Head of caudate nucleus (tissue), 42 donors: ENCODE measurements around the gene P4HB.

Experiments
- DNase-seq, 42 donors: peaks; one replicate each; pipeline versions ENCODE4 v3.0.0 to v3.0.0-alpha.2; 2020 to 2021; ENCODE audit warnings: mixed read lengths in 7 of 42
- intact Hi-C: fragments of 100-400 bp; cut with DNase I; formaldehyde crosslinking; loops from one replicate; pipeline ENCODE4 v1.15.0; 2022

Gene P4HB

DNA sequence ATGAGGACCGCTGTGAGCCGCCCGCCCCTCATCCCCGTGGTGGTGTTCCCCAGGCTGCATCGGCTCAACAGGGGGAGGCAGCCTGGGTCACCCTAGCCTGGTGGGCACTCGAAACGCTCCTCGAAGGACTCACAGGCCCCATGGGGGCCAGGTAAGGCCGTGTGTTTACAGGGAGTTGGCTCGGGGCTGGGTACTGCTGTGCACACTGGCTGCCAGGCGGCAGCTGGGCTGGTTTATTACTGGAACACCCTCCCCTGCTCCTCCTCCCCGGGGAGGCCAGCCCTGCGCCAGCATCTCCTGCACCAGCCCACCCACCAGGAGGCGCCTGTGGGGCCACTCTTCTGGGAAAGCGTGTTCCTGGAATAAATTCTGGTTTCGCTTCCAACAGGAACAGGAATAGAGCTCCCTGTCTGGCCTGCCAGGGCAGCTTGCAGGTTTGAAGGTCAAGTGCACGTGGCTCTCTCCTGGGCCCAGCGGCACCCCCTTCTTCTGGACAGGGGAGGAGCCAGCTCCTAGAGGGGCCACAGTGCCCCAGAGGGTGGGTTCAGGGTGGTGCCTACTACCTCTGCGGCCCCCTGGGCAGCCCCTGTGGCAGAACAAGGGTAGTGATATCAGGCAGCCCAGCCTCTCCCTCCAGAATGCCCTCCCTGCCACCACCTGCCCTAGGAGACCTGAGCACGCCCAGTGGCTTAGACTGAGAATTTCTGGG, 38.6 kb downstream of the P4HB start:
- intact Hi-C loops = no loop called here
- DNase-seq = peak in 27 of 42 donors; percentile 3 to 61 (median 31)

DNA sequence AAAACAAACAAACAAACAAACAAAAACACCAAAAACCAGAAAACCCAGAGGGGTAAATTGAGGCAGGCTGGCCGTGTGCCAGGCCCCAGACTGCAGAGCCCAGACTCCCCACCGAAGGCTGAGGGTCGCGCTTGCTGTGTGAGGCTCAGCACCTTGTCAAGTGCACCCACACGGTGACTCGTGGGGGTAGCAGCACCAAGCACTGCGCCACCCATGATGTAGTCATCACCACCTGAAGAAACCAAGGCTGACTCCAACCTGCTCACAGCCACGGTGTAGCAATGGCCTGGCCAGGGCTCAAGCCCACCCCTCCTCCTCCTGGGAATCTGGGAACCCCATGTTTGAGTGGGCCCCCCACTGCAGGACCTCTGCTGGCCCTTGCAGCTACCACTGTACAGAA, 39.2 kb downstream of the P4HB start:
- no peak for DNase-seq
- intact Hi-C loops = no loop called here

DNA sequence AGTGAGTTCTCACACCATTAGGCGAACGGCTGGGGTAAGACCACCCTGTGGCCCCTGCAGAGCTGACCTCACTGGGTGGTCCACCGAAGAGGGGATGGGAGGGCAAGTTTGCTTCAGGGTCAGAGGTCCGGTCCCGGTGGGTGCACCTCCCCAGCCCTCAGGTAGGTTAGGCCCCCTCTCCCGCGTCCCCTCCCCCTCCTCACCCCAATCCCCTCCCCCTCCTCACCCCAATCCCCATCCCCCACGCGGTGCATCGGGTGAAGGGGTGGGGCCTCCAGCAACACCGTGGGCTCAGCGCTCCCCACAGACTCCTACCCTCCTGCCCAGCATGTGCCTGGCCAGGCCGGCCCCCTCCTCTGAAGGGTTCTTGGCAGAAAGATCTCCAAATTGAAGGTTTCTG, 40.6 kb downstream of the P4HB start:
- intact Hi-C loops = no loop called here

DNA sequence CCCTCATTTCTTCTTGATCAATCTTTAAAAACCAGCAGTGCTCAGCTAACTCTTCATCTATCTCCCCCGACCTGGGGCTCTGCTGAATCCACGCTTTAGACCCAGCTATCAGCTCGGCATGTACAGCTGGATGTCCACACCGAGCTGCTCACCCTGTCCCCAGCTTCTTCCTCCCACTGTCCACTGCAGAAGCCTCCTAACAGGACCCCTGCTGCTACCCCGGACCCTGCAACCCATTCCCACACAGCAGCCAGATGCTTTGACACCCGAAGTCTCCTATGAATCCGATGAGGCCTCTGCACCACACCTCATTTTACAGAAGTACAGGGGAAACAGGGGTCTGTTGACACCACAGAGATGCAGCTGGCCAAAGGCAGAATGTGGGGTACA, 42.6 kb downstream of the P4HB start:
- DNase-seq = no peak
- intact Hi-C loops = no loop called here

More for the DNA sequence above, 40.6 kb downstream of the P4HB start:
- DNase-seq = no peak

DNA sequence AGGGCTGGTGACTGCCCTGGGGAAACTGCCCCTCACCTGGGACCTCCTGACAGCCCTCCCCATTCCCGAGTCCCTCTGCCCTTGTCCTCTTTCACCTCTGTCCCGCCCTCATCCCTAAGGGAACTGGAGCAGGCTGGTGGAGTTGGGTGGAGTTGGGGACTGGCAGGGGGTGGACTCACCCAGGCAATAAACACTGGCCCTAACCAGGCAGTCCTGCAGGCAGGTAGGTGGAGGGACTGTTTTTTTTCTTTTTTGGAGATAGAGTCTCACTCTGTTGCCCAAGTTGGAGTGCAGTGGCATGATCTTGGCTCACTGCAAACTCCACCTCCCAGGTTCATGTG, 44.7 kb downstream of the P4HB start:
- DNase-seq = no peak
- intact Hi-C loops = no loop called here

DNA sequence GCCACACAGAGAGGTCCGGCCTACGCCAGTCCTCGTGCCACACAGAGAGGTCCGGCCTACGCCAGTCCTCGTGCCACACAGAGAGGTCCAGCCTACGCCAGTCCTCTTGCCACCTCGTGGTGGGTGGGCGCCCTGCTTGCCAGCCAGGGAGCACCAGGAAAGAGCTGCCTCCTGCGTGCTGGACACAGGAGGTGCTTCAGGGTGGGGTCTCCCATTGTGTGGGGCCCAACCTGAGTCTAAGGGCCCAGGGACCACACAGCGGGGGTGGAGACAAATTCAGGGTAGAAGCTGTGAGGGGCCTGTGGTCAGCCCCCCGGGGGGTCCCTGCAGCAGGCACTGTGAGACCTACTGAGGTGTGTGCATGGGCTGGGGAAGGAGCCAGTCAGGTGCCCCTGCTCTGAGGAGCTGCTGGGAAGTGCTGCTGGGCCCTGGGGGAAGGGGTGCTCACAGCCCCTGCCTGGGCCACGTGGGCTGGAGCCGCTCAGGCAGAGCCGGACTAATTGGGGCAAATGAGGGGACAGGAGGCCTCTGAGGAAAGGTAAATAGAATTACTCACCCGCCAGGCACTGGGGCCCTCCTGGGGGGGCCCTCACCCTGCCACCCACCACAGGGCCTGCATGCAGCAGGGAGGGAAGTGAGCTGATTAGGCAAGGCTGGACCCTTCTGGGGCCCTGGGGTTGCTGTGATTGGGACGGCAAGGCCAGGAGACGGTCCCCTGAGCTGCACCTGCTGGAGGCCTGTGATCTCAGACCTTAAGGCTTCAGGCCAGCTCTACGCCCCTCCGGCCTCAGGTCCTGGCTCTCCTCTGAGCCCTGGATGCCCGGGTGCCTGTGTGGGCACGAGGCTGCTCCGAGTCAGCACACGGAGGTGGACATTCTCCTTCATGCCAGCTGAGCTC, 45.3 kb downstream of the P4HB start:
- intact Hi-C loops = no loop called here
- DNase-seq = no peak

DNA sequence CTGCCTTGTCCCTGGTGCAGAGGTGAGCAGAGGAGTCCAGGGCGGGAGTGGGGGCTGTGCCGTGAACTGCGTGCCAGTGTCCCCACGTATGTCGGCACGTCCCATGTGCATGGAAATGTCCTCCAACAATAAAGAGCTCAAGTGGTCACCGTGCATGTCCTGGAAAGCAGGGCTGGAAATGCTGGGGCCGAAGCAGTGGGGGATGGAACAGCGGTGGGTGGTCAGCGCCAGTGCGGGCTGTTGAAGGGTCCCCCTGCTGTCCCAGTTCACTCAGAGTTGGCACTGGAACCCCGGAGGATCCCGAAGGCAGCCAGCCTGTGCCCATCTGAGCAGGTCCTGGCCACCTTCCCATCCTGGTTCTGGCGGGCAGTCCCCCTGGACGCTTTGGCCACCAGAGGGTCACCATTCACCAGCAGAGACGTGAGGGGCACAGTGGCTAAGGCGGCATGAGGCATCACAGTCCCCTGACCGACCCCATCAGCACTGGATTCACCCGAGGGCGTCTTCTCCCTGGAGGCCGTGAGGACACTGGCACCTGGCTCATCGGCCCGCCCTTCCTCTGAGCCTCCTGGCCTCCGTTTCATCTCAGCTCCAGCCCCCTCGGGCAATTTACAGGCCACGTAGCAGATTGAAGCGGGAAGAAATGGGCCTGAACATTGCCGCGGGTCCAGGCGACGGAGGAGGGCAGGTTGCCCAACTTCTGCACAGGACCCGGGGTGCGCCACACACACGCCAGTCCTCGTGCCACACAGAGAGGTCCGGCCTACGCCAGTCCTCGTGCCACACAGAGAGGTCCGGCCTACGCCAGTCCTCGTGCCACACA, 46.3 kb downstream of the P4HB start:
- no peak for DNase-seq
- intact Hi-C loops = no loop called here

DNA sequence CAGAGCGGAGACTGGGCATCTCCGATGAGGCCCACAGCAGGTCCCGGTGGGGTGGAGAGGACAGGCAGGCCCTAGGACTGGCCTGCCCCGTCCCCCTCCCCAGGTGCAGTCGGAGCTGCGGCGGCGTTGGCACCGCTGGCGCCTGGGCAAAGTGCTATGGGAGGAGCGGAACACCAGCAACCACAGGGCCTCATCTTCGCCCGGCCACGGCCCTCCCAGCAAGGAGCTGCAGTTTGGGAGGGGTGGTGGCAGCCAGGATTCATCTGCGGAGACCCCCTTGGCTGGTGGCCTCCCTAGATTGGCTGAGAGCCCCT, 47.0 kb downstream of the P4HB start:
- intact Hi-C loops = no loop called here
- DNase-seq = no peak

DNA sequence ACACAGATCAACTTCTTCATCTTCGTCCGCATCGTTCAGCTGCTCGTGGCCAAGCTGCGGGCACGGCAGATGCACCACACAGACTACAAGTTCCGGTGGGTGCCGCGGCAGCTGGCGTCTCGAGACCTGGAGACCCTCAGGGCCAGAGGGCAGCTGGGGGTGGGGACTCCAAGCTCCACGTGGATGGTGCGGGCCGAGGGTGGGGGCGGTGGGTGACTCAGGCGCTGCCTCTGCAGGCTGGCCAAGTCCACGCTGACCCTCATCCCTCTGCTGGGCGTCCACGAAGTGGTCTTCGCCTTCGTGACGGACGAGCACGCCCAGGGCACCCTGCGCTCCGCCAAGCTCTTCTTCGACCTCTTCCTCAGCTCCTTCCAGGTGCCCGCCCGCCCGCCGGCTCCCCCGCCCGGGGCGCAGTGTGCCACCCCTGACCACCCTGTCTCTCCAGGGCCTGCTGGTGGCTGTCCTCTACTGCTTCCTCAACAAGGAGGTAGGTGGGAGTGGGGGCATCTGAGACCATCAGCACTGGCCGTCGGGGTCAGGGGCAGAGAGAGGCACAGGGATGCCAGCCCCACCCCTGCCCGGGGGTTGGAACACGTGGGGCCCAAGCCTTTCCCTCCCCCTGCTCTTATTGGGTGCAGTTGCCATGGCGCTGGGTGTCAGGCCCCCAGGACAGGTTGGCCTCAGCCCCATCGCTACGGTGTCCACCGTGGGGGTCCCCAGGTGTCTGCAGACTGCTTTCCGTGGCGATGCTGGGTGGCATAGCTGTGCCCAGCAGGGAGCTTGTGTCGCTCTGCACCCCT, 47.6 kb downstream of the P4HB start:
- no peak for DNase-seq
- intact Hi-C loops = no loop called here

DNA sequence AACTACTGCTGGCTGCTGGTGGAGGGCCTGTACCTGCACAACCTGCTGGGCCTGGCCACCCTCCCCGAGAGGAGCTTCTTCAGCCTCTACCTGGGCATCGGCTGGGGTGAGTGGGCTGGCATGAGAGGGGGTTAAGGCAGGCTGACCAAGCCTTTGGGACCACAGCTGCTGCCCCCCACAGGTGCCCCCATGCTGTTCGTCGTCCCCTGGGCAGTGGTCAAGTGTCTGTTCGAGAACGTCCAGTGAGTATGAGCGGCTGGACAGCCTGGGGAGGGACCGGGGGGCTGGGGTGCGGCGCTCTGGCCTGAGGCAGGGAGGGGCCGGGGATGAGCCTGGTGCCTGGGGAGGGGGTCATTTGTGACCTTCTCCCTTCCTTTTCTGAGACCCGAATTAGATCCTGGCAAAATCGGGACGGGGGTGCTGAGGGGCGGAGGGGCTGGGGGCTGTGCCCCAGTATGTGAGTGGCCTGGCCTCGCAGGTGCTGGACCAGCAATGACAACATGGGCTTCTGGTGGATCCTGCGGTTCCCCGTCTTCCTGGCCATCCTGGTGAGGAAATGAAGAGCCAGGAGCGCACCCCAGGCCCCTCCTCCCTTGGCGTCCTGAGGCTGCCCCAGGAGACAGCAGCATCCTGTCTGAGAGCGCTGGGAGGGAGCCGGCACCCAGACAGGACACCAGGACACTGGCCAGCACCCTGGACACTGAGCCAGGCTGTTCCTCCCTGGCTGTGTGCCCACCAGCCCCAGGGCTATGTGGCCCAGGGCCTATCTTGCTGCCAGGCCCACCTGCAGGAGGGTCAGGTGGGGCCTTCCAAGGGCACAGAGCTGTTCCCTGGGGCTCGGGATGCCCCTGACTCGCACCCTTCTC, 48.4 kb downstream of the P4HB start:
- intact Hi-C loops = no loop called here
- no peak for DNase-seq

DNA sequence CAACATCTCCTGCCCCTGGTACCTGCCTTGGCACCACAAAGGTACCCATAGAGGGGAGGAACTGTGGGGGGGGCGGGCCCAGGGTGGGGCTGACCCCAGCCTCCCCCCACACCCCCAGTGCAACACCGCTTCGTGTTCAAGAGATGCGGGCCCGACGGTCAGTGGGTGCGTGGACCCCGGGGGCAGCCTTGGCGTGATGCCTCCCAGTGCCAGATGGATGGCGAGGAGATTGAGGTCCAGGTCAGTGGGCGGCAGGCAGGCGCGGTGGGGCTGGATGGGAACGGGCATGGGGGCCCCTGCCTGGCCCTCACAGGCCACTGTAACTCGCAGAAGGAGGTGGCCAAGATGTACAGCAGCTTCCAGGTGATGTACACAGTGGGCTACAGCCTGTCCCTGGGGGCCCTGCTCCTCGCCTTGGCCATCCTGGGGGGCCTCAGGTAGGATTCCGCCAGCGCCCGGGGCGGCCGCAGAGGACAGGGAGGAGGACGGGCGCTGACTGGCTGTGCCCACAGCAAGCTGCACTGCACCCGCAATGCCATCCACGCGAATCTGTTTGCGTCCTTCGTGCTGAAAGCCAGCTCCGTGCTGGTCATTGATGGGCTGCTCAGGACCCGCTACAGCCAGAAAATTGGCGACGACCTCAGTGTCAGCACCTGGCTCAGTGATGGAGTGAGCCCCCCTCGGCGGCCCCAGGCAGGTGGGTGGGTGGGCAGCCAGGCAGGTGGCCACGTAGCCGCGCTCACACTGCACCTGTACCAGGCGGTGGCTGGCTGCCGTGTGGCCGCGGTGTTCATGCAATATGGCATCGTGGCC, 49.2 kb downstream of the P4HB start:
- intact Hi-C loops = no loop called here
- no peak for DNase-seq

DNA sequence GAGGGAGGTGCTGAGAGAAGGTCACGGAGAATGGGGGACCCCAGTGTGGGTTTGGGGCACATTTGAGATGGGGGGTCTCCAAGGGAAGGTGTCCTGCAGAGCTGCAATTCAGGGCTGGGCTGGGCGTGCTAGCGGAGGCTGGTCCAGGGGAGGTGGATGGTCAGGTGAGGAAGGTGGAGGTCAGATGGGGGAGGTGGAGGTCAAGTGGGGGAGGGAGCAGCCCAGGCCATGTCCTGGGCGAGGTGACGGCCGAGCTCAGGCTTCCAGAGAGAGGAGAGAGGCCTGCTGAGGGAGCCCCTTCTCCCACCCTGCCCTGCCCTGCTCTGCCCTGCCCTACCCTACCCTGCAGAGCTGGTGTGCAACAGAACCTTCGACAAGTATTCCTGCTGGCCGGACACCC, 49.9 kb downstream of the P4HB start:
- intact Hi-C loops = no loop called here
- DNase-seq = no peak

DNA sequence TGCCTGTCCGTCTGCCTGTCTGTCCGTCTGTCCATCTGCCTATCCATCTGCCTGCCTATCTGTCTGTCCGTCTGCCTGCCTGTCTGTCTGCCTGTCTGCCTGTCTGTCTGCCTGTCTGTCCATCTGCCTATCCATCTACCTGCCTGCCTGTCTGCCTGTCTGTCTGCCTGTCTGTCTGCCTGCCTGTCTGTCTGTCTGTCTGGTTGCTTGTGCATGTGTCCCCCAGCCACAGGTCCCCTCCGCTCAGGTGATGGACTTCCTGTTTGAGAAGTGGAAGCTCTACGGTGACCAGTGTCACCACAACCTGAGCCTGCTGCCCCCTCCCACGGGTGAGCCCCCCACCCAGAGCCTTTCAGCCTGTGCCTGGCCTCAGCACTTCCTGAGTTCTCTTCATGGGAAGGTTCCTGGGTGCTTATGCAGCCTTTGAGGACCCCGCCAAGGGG, 50.8 kb downstream of the P4HB start:
- intact Hi-C loops = no loop called here
- no peak for DNase-seq

DNA sequence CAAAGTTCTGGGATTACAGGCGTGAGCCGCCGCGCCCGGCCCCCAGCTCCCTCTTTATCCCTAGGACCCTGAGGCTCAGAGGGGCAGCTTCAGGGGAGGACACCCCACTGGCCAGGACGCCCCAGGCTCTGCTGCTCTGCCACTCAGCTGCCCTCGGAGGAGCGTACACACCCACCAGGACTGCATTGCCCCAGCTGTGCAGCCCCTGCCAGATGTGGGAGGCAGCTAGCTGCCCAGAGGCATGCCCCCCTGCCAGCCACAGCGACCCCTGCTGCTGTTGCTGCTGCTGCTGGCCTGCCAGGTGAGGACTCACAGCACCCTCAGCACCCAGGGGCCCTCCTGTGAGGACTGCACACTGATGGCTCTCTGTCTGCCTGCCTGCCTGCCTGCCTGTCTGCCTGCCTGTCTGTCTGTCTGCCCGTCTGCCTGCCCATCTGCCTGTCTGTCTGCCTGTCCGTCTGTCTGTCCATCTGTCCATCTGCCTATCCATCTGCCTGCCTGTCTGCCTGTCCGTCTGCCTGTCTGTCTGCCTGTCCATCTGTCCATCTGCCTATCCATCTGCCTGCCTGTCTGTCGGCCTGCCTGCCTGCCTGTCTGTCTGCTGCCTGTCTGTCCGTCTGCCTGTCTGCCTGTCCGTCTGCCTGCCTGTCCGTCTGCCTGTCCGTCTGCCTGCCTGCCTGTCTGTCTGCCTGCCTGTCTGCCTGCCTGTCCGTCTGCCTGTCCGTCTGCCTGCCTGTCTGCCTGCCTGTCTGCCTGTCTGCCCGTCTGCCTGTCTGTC, 51.4 kb downstream of the P4HB start:
- DNase-seq = no peak
- intact Hi-C loops = no loop called here

DNA sequence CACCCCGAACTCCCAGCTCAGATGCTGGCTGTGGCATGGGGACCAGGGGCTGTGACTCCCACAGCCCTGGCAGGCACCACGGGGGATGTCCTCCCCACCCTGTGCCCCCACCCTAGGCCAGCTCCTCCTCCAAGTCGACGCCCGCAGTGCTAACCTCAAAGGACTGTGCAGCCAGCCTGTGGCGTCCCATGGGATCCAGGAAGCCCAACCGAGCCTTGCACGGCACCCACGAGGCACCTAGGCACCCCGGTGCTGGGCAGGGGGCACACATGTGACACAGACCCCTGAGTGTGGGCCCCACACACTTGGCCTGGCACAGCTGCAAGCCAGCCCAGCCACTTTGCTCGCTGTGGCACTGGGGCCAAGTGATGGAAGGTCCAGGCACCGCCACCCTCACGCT, 52.5 kb downstream of the P4HB start:
- no peak for DNase-seq
- intact Hi-C loops = no loop called here

DNA sequence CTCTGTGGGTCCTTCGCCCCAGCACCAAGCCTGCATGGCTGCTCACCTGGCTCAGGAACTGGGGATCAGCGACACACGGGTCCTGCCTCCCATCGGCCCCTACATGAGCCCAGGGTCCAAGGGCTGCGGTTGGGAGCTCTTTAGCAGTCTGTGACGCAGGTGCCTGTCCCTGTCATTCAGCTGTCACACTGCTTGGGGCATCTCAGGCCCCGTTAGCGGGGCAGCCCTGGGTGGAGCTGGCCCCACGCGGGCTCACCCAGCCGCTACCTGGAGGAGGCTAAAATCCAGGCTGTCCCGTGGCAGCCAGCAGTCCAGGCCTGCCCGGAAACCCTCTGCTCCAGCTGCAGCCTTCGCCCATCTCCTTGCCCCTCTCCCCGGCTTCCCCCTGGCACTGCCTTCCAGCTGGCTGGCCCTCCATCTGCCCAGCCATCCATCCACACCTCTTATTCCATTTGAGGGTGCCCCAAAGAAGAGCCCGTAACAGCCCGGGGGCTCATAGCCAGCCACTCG, 53.1 kb downstream of the P4HB start:
- intact Hi-C loops = no loop called here

More for the DNA sequence above, 53.1 kb downstream of the P4HB start:
- no peak for DNase-seq
